Trophoblast cell (in vitro differentiated cells and primary cell): ENCODE data around the gene PIGU.

Source experiments
- DNase-seq, 2 donors: peaks; one replicate each; pipeline ENCODE4 v3.0.0-alpha.2; 2016
- H2AFZ ChIP-seq: 2 replicates; pipeline ENCODE4 v1.6.1; 2013; ENCODE audit warnings: low read length, moderate library complexity, mild to moderate bottlenecking; ENCODE audit not compliant: insufficient read depth, poor library complexity
- H2AK5ac ChIP-seq: 2 replicates; pipeline ENCODE4 v1.6.1; 2013; ENCODE audit warnings: mild to moderate bottlenecking, low read length
- H2BK120ac ChIP-seq: 2 replicates; pipeline ENCODE4 v1.6.1; 2013; ENCODE audit warnings: low read length, mild to moderate bottlenecking, moderate library complexity; ENCODE audit not compliant: insufficient read depth, poor library complexity
- H2BK12ac ChIP-seq: 2 replicates; pipeline ENCODE4 v1.6.1; 2013; ENCODE audit warnings: mild to moderate bottlenecking, low read length, moderate library complexity
- H2BK5ac ChIP-seq: 2 replicates; pipeline ENCODE4 v1.6.1; 2013; ENCODE audit warnings: low read length, low read depth, moderate library complexity, mild to moderate bottlenecking; ENCODE audit not compliant: poor library complexity
- H3K14ac ChIP-seq: 2 replicates; pipeline ENCODE4 v1.6.1; 2013; ENCODE audit warnings: mild to moderate bottlenecking, low read length
- H3K18ac ChIP-seq: 2 replicates; pipeline ENCODE4 v1.6.1; 2013; ENCODE audit warnings: mild to moderate bottlenecking, low read length
- H3K23ac ChIP-seq: 2 replicates; pipeline ENCODE4 v1.6.1; 2013; ENCODE audit warnings: low read length
- H3K27ac ChIP-seq: 2 replicates; pipeline ENCODE4 v1.5.1; 2013; ENCODE audit warnings: low read depth, mild to moderate bottlenecking, inconsistent platforms, low read length, moderate library complexity
- H3K27me3 ChIP-seq: 2 replicates; pipeline ENCODE4 v1.6.1; 2013; ENCODE audit warnings: inconsistent platforms, mild to moderate bottlenecking, low read length, moderate library complexity; ENCODE audit not compliant: insufficient read depth
- H3K36me3 ChIP-seq, 2 experiments: 1 replicate in 1 of 2; 2 replicates in 1 of 2; pipeline ENCODE4 v1.6.1; 2013; ENCODE audit warnings: low read length in 2 of 2, mild to moderate bottlenecking in 2 of 2, moderate library complexity in 1 of 2; ENCODE audit not compliant: insufficient read depth in 2 of 2, control insufficient read depth in 1 of 2
- H3K4ac ChIP-seq: 2 replicates; pipeline ENCODE4 v1.6.1; 2013; ENCODE audit warnings: low read depth, mild to moderate bottlenecking, low read length, moderate library complexity
- H3K4me1 ChIP-seq, 2 experiments: 1 replicate in 1 of 2; 2 replicates in 1 of 2; pipeline ENCODE4 v1.6.1; 2013; ENCODE audit warnings: low read length in 2 of 2, mild to moderate bottlenecking in 2 of 2, moderate library complexity in 1 of 2; ENCODE audit not compliant: insufficient read depth in 2 of 2, control insufficient read depth in 1 of 2
- H3K4me2 ChIP-seq: 2 replicates; pipeline ENCODE4 v1.6.1; 2013; ENCODE audit warnings: inconsistent platforms, mild to moderate bottlenecking, low read length, moderate library complexity
- H3K4me3 ChIP-seq: 2 replicates; pipeline ENCODE4 v1.5.1; 2013; ENCODE audit warnings: mild to moderate bottlenecking, low read depth, low read length, inconsistent platforms
- H3K79me1 ChIP-seq: one replicate; pipeline ENCODE4 v1.6.1; 2013; ENCODE audit warnings: low read length
- H3K79me2 ChIP-seq: 2 replicates; pipeline ENCODE4 v1.6.1; 2013; ENCODE audit warnings: low read length, mild to moderate bottlenecking; ENCODE audit not compliant: control insufficient read depth, insufficient read depth, poor library complexity
- H3K9ac ChIP-seq: 2 replicates; pipeline ENCODE4 v1.6.1; 2013; ENCODE audit warnings: mild to moderate bottlenecking, low read length
- H3K9me3 ChIP-seq: 2 replicates; pipeline ENCODE4 v1.6.1; 2013; ENCODE audit warnings: low read depth, mild to moderate bottlenecking, control low read depth, inconsistent platforms, low read length; ENCODE audit not compliant: insufficient read depth
- H4K12ac ChIP-seq: 2 replicates; pipeline ENCODE4 v1.6.1; 2013; ENCODE audit warnings: low read depth, mild to moderate bottlenecking, low read length, moderate library complexity
- H4K8ac ChIP-seq: 2 replicates; pipeline ENCODE4 v1.6.1; 2013; ENCODE audit warnings: low read depth, mild to moderate bottlenecking, low read length, moderate library complexity
- H4K91ac ChIP-seq: one replicate; pipeline ENCODE4 v1.6.1; 2013; ENCODE audit warnings: low read depth, mild to moderate bottlenecking, low read length, moderate library complexity
- WGBS: extraction: QIAGEN DNeasy Blood & Tissue Kit; methylation state at CpG from one replicate; pipeline ENCODE4 v1.1.7; 2013; ENCODE audit warnings: missing lambda C conversion rate; ENCODE audit not compliant: insufficient read length, insufficient coverage; ENCODE audit errors: extremely low coverage; 5-methylcytosine and 5-hydroxymethylcytosine counted together

Gene PIGU

GRCh38 chr20:34607066-34607465 lies 69.8 kb downstream of the PIGU start:
- no peak overlapping the region for H3K4me3 ChIP-seq
- H4K91ac ChIP-seq = no peak overlapping the region

GRCh38 chr20:34604980-34605788 lies 71.7 kb downstream of the PIGU start:
- Histone ChIP-seq H3K4me1 (no peaks in the 10 kb centered on the region), H3K79me1 (no peaks in the 10 kb centered on the region), H2BK5ac (no peak overlapping the region), H4K8ac (no peak overlapping the region), H3K4me3 (no peak overlapping the region), H3K27me3 (no peaks in the 10 kb centered on the region), H3K18ac (no peak overlapping the region), H2BK120ac (no peak overlapping the region), H2BK12ac (no peak overlapping the region), H3K27ac (no peak overlapping the region), H2AK5ac (no peak overlapping the region), H3K79me2 (no peaks in the 10 kb centered on the region), H3K23ac (no peak overlapping the region), H2AFZ (no peak overlapping the region), H4K91ac (no peak overlapping the region), H3K4ac (no peak overlapping the region), H3K4me2 (no peak overlapping the region), H3K36me3 (no peaks in the 10 kb centered on the region), H3K9ac (no peak overlapping the region), H3K14ac (no peak overlapping the region), H3K9me3 (no peaks in the 10 kb centered on the region), H4K12ac (no peak overlapping the region)
- WGBS = no CpG with 5 or more reads among the region's 8 CpGs
- no peak for DNase-seq

More at GRCh38 chr20:34607066-34607465, 69.8 kb downstream of the PIGU start:
- no peak overlapping the region for H3K27ac ChIP-seq
- no peak overlapping the region for H3K4me2 ChIP-seq
- no peak overlapping the region for H3K4ac ChIP-seq
- no peak overlapping the region for H2BK120ac ChIP-seq
- H2AK5ac ChIP-seq = no peak overlapping the region
- DNase-seq = no peak
- no peaks in the 10 kb centered on the region for H3K4me1 ChIP-seq
- no peaks in the 10 kb centered on the region for H3K9me3 ChIP-seq
- no peaks in the 10 kb centered on the region for H3K36me3 ChIP-seq
- no peak overlapping the region for H2BK12ac ChIP-seq
- H4K8ac ChIP-seq = no peak overlapping the region
- no peaks in the 10 kb centered on the region for H3K79me2 ChIP-seq
- no peak overlapping the region for H2BK5ac ChIP-seq
- H3K14ac ChIP-seq = no peak overlapping the region
- H3K9ac ChIP-seq = no peak overlapping the region
- H4K12ac ChIP-seq = no peak overlapping the region
- no peak overlapping the region for H3K23ac ChIP-seq
- no CpG with 5 or more reads among the region's 7 CpGs for WGBS
- H2AFZ ChIP-seq = no peak overlapping the region
- no peak overlapping the region for H3K18ac ChIP-seq
- no peaks in the 10 kb centered on the region for H3K79me1 ChIP-seq
- no peaks in the 10 kb centered on the region for H3K27me3 ChIP-seq

GRCh38 chr20:34600892-34601653 lies 75.8 kb downstream of the PIGU start:
- Histone ChIP-seq H3K18ac (no peak overlapping the region), H3K27ac (no peak overlapping the region), H3K79me2 (no peaks in the 10 kb centered on the region), H3K4me1 (no peaks in the 10 kb centered on the region), H2AFZ (no peak overlapping the region), H4K12ac (no peak overlapping the region), H3K79me1 (no peaks in the 10 kb centered on the region), H2BK12ac (no peak overlapping the region), H3K23ac (no peak overlapping the region), H4K91ac (no peak overlapping the region), H4K8ac (no peak overlapping the region), H3K9ac (no peak overlapping the region), H2BK120ac (no peak overlapping the region), H2AK5ac (no peak overlapping the region), H3K27me3 (no peaks in the 10 kb centered on the region), H3K4me2 (no peak overlapping the region), H3K4ac (no peak overlapping the region), H3K4me3 (no peak overlapping the region), H2BK5ac (no peak overlapping the region), H3K36me3 (no peaks in the 10 kb centered on the region), H3K9me3 (no peaks in the 10 kb centered on the region), H3K14ac (no peak overlapping the region)
- no CpG with 5 or more reads among the region's 9 CpGs for WGBS
- no peak for DNase-seq

GRCh38 chr20:34595377-34596184 lies 81.3 kb downstream of the PIGU start:
- H3K79me1 ChIP-seq = no peaks in the 10 kb centered on the region
- H3K18ac ChIP-seq = no peak overlapping the region
- no peaks in the 10 kb centered on the region for H3K79me2 ChIP-seq
- no peak overlapping the region for H2BK120ac ChIP-seq
- no peak overlapping the region for H3K4ac ChIP-seq
- H2BK12ac ChIP-seq = no peak overlapping the region
- H3K27ac ChIP-seq = no peak overlapping the region
- H3K14ac ChIP-seq = no peak overlapping the region
- H2AFZ ChIP-seq = no peak overlapping the region
- no peak overlapping the region for H3K4me3 ChIP-seq
- no CpG with 5 or more reads among the region's 9 CpGs for WGBS
- H3K4me2 ChIP-seq = no peak overlapping the region
- no peak overlapping the region for H3K23ac ChIP-seq
- no peak overlapping the region for H2AK5ac ChIP-seq
- no peaks in the 10 kb centered on the region for H3K9me3 ChIP-seq
- H2BK5ac ChIP-seq = no peak overlapping the region
- H3K27me3 ChIP-seq = no peaks in the 10 kb centered on the region
- no peak for DNase-seq
- H3K36me3 ChIP-seq = no peaks in the 10 kb centered on the region
- H3K9ac ChIP-seq = no peak overlapping the region
- H4K12ac ChIP-seq = no peak overlapping the region
- H4K8ac ChIP-seq = no peak overlapping the region
- H4K91ac ChIP-seq = no peak overlapping the region
- H3K4me1 ChIP-seq = no peaks in the 10 kb centered on the region
